GM12875 (cell line): ENCODE data around the gene GZF1.

Experiments used
- H3K4me3 ChIP-seq: one replicate; pipeline ENCODE4 v1.5.1; 2011; ENCODE audit warnings: low read depth, low read length, control low read depth
- CTCF ChIP-seq: IDR thresholded peaks from 2 replicates; pipeline ENCODE4 v1.5.1; 2011; ENCODE audit warnings: low read depth, mild to moderate bottlenecking, control low read depth, inconsistent platforms, low read length, moderate library complexity, borderline replicate concordance; ENCODE audit not compliant: insufficient read depth

The GZF1 gene

GRCh38 chr20:23404196-23404595 is 42.2 kb downstream of the GZF1 start:
- no peak overlapping the region for H3K4me3 ChIP-seq
- no peak for TF ChIP-seq CTCF

DNA sequence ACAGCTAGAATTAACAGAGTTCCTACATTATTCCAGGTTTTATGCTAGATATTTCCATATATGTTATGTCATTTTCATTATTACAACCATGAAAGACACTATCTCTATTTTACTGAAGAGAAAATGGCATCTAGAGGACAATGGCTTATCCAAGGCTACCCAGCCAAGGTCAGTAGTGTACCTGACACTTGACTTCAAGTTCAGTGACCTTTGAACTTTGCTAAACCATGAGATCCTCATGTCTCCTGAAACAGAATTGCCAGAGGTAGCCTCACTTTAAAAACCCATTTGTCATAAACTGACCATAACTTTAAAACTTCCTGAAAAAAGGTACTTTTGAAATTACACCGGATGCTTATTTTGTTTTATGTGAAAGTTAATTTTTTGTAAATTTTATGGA is 44.9 kb downstream of the GZF1 start:
- no peak for TF ChIP-seq CTCF
- H3K4me3 ChIP-seq, result no peak overlapping the region

DNA sequence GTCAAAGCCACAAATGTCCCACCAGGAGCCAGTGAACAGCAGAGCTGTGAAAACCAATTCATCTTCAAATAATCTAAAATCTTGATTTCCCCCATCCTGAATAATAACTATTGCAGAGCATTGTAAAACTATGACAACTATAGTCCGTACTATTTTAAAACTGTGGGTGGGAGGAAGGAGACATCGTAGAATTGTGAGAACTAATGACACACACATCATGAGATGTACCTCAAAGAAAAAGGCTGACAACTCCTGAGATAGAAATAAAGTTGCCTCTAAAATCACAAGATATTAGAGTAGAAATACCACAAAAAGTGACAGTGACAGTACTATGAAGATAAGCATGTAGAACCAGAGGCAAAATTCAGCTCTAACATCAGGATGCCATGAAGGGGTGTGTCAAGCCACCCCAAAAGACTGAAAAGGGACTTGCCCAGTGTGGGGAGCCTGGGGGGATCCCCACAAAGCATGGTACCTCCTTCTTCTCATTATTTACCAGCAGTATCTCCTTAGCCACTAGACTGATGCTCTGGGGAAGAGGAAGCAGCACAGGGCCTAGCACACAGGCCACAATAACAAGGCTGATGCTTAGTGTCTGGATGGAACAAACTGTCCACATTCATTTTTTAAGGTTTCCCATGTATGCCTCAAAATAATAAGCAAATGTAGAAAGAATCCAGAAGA is 45.9 kb downstream of the GZF1 start:
- TF ChIP-seq CTCF, result no peak
- no peak overlapping the region for H3K4me3 ChIP-seq

DNA sequence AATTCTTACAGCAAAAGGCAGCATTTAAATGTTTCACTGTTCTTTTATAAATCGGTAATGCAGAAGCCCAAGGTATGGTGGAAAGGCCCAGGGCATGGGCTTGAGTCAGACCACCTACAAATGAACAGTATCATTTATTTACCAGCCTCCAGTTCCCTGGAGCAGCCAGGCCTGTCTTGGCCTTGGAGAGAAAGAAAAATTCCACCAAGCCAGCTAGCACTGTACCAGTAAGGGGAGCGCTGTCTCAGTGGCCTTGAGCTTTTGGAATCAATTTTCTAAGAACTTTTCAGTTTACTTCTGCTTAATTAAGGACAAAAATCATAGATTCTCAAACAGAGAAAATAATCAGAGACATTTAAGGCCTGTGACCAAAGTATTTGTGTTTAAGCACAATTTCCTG is 47.0 kb downstream of the GZF1 start:
- TF ChIP-seq CTCF, result no peak

GRCh38 chr20:23409800-23410199 is 47.8 kb downstream of the GZF1 start:
- no peak for TF ChIP-seq CTCF

More for the DNA sequence above, 47.0 kb downstream of the GZF1 start:
- no peak overlapping the region for H3K4me3 ChIP-seq

GRCh38 chr20:23410916-23411695 is 49.1 kb downstream of the GZF1 start:
- no peak overlapping the region for H3K4me3 ChIP-seq
- TF ChIP-seq CTCF, result no peak

More at GRCh38 chr20:23409800-23410199, 47.8 kb downstream of the GZF1 start:
- no peak overlapping the region for H3K4me3 ChIP-seq

DNA sequence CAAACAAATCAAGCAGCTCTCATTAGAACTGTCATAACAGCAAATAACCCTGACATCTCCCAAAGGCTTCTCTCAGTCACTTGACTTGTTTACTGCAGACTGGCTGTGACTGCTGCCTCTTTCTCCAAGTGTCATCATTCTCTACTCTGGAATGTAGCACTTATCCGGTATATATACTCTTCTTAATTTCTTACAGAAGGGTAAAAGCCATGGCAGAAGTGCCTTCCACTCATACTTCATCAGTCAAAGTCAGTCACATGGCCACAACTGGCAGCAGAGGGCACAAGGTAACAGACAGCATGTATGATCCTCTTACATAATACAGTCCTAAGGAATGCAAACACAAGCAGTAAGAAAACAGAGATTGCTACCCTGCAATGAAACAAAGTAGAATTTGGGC is 50.0 kb downstream of the GZF1 start:
- no peak overlapping the region for H3K4me3 ChIP-seq
- no peak for TF ChIP-seq CTCF
